Bronchial smooth muscle cell (primary cell): ENCODE measurements around the gene TRIM46. TPM values are rescaled to one million over a fixed set of nuclear protein-coding genes. Genes with fewer than 3 reads are reported as not detected.

Experiments
- total RNA-seq: library from RNA; depleted of rRNA; stranded (reverse); fragments of >200 nt; gene quantifications from 2 replicates; pipeline ENCODE4 v1.2.1, GENCODE V29; 2014

The TRIM46 gene, protein sequence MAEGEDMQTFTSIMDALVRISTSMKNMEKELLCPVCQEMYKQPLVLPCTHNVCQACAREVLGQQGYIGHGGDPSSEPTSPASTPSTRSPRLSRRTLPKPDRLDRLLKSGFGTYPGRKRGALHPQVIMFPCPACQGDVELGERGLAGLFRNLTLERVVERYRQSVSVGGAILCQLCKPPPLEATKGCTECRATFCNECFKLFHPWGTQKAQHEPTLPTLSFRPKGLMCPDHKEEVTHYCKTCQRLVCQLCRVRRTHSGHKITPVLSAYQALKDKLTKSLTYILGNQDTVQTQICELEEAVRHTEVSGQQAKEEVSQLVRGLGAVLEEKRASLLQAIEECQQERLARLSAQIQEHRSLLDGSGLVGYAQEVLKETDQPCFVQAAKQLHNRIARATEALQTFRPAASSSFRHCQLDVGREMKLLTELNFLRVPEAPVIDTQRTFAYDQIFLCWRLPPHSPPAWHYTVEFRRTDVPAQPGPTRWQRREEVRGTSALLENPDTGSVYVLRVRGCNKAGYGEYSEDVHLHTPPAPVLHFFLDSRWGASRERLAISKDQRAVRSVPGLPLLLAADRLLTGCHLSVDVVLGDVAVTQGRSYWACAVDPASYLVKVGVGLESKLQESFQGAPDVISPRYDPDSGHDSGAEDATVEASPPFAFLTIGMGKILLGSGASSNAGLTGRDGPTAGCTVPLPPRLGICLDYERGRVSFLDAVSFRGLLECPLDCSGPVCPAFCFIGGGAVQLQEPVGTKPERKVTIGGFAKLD
- 3.5 and 5.2 TPM in 2 replicates for total RNA-seq

DNA sequence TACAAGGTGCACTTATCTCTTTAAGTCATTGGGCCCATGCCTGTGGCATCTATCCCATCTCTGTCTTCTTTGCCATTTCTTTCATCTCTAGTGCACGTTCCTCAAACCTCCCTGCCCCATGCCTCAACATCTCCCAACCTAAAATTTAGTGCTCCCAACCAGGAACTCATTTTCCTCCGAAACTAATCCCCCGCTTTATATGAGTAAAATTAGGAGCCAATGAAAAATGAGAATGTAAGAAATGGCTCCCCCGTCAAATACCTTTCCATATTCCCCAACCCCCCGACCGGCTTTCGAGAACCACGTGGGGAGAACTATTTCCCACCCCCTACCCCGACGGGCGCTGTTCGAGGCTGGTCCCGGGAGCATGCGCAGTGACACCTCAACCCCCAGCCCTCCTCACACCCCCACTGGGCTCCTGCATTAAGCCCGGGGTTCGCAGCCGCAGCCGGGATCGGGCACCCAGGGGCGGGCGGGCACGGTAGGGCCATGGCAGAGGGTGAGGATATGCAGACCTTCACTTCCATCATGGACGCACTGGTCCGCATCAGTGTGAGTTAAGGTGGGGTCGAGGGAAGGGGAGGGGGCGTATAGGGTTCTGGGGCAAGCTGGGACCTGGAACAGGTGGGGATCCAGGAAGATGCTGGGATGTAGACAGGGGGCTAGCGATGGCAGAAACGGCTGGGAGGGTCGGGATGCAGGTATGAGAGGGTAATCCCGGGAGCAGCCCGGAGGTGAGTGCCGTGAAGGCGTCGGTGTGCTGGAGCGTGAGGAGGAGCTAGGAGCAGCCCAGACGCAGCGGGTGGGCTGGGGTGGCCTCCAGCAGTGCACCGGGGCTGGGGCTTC, at the start of gene TRIM46:
Gene TRIM46, plus strand, starts transcription at position 372 of the 846 bp plus-strand sequence. Its CDS starts 118 bp downstream, at position 490.

DNA sequence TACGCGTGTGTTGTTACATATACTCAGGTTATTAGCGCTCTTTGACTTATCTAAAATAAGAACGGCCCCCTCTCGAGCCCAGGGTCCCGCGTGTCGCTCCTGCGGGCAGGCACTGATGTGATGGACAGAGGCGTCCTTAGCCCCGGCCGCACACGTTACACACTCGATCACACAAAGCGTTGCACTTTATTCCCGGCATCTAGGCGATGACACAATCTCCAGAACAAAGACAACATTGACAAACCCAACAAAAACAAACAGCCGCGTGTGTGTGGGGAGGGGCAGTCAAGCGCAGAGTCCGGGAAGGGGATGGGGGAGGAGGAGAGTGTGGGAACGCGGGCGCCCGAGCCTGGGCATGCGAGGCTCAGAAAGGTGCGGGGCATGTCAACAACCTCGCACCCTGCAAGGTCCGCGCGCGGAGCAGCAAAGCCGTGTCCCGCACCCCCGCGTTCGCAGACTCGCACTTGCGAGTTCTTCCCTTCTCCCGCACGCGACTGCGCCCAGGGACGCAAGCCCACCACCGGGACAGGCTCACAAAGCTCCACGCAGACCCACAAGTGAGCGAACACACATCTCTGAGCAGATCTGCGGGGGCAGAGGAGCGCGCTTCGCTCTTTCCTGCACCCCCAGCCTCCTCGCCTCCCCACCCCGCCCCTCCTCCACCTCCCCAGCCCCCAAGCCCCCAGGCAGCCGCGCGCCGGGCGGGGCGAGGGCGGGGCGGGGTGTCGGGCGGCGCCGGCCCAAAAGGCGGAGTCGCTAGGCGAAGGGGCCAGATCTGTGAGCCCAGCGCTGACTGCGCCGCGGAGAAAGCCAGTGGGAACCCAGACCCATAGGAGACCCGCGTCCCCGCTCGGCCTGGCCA, 46.3 kb upstream of the TRIM46 start, which contains the start of gene EFNA1:
Gene EFNA1, plus strand, starts transcription at position 772 of the 862 bp plus-strand sequence. CDS start 102 bp downstream, outside the sequence.

DNA sequence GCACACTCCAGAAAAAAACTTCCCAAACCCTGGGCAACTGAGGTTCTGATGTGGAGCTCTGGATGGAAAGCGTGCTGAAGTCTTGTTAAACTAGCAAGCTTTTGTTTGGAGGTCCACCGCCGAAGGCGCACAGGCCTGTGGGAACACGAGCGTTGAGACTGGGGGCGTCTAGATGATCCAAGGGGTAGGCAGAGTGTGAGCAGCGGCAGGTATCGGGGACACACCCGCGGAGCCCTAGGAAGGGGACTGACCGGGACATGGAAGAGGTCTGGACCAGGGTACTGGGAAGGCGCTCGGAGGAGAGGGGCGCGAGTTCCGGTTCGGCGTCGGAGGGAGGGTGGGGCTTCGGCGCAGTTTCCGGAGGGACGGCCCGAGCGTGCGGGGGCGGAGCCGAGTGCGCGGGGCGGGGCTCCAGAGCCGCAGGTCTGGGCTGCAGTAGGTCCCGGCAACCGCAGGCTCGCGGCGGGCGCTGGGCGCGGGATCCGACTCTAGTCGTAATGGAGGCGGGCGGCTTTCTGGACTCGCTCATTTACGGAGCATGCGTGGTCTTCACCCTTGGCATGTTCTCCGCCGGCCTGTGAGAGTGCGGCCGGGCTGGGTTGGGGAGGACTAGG, 38.1 kb upstream of the TRIM46 start, which contains the start of gene SLC50A1:
Gene SLC50A1, plus strand, starts transcription at position 438 of the 614 bp plus-strand sequence. Its CDS starts 60 bp downstream, at position 498.

DNA sequence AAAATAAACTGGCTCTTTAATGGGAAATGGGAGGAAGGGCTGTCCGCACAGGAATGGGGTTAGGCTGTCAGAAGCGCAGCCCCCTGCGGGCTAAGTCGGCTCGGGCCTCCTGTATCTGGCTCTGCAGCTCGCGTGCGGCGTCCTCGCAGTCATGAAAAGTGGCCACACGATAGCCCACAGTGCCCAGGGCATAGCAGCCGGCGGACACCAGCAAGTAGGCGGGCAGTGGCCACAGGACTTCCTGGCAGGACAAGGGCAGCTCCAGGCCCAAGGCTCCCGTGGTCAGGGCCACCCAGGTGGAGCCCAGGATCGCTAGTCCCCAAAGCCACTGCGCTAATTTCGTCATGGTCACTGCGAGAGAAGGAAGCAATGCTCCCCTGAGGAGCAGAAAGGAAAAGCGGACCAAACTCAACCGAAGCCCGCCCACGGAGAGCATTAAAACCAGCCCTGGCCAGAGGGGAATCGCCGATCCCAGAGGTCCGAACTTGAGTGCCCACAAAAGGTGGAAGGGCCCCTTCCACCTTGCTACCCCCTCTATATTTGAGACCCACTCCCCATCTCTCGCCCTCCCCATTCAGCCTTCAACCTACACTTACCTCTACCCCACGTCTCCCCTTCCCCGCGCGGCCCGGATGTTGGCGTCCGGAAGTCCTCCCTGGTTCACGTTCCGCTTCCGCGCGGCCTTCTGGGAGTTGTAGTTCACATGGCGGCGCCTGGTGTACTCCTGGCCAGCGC, 33.6 kb upstream of the TRIM46 start, which contains the start of gene DPM3:
Gene DPM3, minus strand, starts transcription at position 637 of the 735 bp plus-strand sequence. Its CDS starts 291 bp downstream, at position 346.

DNA sequence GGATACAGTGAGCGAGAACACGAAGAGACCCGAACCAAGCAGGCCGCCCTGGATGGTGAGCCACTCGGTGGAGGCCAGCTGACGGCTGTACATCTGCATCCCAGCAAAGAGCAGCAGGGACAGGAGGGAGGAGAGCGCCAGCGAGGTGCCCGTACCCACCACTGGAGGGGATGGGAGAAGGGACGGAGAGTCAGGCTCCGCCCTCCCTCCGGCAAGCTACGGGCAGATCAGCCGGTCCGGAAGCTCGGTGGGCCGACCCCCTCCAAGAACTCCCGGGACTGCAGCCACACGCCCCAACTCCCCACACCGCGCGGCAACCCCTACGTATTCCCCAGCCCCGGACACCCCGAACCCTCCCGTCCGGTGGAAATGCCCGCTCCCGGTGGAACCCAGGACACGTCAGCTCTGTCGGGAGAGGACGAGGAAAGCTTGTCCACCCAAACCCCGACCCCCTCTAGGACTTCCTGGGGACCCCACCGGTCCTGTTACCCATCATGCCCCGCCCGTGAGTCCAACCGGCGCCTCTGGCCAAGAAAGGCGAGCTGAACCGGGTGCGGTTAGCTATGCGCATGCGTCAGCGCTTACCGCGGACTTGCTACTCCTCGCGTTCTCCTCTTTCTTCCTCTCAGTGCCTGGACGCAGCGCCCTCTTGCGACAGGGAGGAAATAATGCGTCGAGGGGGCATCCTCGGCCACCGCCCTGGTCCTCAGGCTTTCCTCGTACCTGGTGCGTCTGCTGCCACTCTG, 744 bp upstream of the TRIM46 start, which contains the start of gene KRTCAP2:
Gene KRTCAP2, minus strand, starts transcription at position 573 of the 746 bp plus-strand sequence. Its CDS starts 80 bp downstream, at position 493.

DNA sequence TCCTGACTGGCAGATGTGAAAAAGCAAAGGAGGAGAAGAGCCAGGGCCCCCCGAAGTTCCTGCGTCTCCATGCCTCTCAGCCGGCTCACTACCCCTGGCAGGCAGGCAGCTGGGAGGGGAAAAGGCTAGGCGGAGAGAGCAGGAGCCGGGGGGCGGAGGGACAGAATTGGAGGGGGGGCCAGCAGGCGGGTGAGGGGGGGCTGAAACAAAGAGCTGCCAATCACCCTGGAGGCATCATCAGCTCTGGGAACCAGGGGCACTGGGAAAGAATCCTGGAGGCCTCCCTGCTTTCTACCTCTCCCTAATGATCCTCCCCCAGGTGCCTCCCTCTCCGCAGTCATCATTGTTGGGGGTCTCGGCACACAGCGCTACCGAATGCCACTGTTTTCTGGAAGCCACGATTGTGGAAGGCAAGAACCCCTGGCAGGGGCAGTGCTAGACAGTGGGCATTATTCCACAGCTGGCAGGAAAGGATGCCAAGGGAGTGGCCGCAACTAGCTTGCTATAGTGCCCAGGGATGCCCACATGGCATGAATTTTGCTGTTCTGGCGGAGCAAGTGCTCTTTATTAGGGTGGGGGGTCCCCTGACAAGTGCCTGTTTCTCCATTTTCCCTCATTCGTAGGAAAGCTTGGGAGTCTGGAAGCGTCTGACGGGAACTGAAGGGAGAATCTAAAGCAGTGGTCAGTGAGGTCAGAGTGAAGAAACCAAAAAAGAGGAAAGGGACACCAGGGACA, 34.3 kb downstream of the TRIM46 start, which contains the start of gene THBS3:
Gene THBS3, minus strand, starts transcription at position 92 of the 735 bp plus-strand sequence. Its CDS starts 21 bp downstream, at position 71.

DNA sequence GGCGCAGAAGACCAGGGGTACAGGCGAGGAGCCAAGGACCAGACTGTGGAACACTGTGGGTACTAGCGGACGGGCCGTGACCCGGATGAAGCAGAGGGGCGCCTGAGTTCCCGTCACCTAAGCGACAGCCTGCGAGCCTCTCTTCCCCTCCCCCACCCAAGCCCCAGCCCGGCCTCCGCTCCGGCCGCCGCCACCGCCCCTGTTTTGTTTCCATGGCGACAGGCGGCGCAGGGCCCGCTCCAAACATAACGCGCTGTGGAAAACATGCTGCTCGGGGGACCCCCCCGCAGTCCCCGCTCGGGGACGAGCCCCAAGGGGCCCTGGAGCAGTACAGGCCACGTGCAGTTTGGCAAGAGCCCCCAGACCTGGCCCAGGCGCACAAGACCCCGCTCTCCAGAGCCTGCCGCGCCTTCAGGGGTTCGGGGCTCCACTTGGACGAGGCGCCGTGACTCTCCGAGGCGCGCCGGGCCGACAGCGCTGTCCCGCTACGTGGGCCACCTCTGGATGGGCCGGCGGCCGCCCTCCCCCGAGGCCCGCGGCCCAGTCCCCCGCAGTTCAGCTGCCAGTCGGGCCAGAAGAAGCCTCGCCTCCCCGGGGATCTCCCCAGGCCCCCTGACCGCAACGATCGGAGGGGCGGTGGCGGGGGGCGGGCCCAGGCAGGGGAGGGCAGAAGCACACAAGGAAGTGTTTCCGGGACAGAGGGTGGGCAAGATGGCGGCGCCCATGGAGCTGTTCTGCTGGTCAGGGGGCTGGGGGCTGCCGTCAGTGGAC, 35.1 kb downstream of the TRIM46 start, which contains the start of gene MTX1:
Gene MTX1, plus strand, starts transcription at position 155 of the 771 bp plus-strand sequence. Its CDS starts 110 bp downstream, at position 265.

Other genes with a start within 250 kb of the TRIM46 start
- gene PMVK, start 237.1 kb upstream of the TRIM46 start, total RNA-seq, result 9.3 and 11.2 TPM in 2 replicates
- gene PBXIP1, start 217.8 kb upstream of the TRIM46 start, total RNA-seq, result 115 and 123 TPM in 2 replicates
- gene PYGO2, start 212.1 kb upstream of the TRIM46 start, total RNA-seq, result 4.6 and 10.6 TPM in 2 replicates
- gene SHC1, start 203.1 kb upstream of the TRIM46 start, total RNA-seq, result 79.3 and 143 TPM in 2 replicates
- gene CKS1B, start 199.2 kb upstream of the TRIM46 start, total RNA-seq, result 20.2 and 22.2 TPM in 2 replicates
- gene FLAD1, start 190.5 kb upstream of the TRIM46 start, total RNA-seq, result 13.7 and 14.3 TPM in 2 replicates
- gene LENEP, start 180.3 kb upstream of the TRIM46 start, total RNA-seq, result 0.60 TPM in 1 of 2 replicates, not detected in the other
- gene ZBTB7B, start 171.0 kb upstream of the TRIM46 start, total RNA-seq, result 8.5 and 9.1 TPM in 2 replicates
- 0.09 TPM in 1 of 2 replicates, not detected in the other for gene DCST2, start 140.1 kb upstream of the TRIM46 start, total RNA-seq
- not detected in 2 replicates for gene DCST1, start 140.0 kb upstream of the TRIM46 start, total RNA-seq
- 38.8 and 55.6 TPM in 2 replicates for gene ADAM15, start 122.5 kb upstream of the TRIM46 start, total RNA-seq
- gene EFNA4, start 110.1 kb upstream of the TRIM46 start, total RNA-seq, result 2.4 and 3.6 TPM in 2 replicates
- 0.79 and 1.1 TPM in 2 replicates for gene EFNA3, start 95.0 kb upstream of the TRIM46 start, total RNA-seq
- gene EFNA1, start 46.0 kb upstream of the TRIM46 start, total RNA-seq, result 0.86 and 1.3 TPM in 2 replicates
- 16.6 and 27.6 TPM in 2 replicates for gene SLC50A1, start 38.0 kb upstream of the TRIM46 start, total RNA-seq
- gene DPM3, start 33.3 kb upstream of the TRIM46 start, total RNA-seq, result 63.7 and 65.9 TPM in 2 replicates
- 82.6 and 100 TPM in 2 replicates for gene KRTCAP2, start 545 bp upstream of the TRIM46 start, total RNA-seq
- 34.0 and 42.0 TPM in 2 replicates for gene THBS3, start 34.0 kb downstream of the TRIM46 start, total RNA-seq
- 31.9 and 37.7 TPM in 2 replicates for gene MTX1, start 34.8 kb downstream of the TRIM46 start, total RNA-seq
- gene ENTREP3, start 81.6 kb downstream of the TRIM46 start, total RNA-seq, result 4.5 and 5.5 TPM in 2 replicates
- gene SCAMP3, start 88.5 kb downstream of the TRIM46 start, total RNA-seq, result 18.5 and 28.5 TPM in 2 replicates
- 26.2 and 41.5 TPM in 2 replicates for gene CLK2, start 99.7 kb downstream of the TRIM46 start, total RNA-seq
- 0.95 and 3.2 TPM in 2 replicates for gene HCN3, start 103.6 kb downstream of the TRIM46 start, total RNA-seq
- gene PKLR, start 127.6 kb downstream of the TRIM46 start, total RNA-seq, result under 0.01 and 0.16 TPM in 2 replicates
- 132 and 244 TPM in 2 replicates for gene FDPS, start 135.0 kb downstream of the TRIM46 start, total RNA-seq
- 8.7 and 11.5 TPM in 2 replicates for gene RUSC1, start 147.0 kb downstream of the TRIM46 start, total RNA-seq